Measurements from ENCODE around the gene TRIAP1.
"Not testable (repeated sequence)": the region's sequence is repeated elsewhere in the genome, so short reads cannot be mapped to it uniquely, and the experiment has no call there.

TRIAP1 gene

GRCh38 chr12:120445911-120446843 is at the start of gene TRIAP1, which contains the start of gene GATC:
Gene TRIAP1 (minus strand): TSS chr12:120446384. CDS start chr12:120446372, 12 bp downstream.
Gene GATC (plus strand): TSS chr12:120446444. CDS start chr12:120446481, 37 bp downstream.
- peak; percentile 76 for DNase-seq

- no peak for DNase-seq
Observed at GRCh38 chr12:120495186-120495730, 49.1 kb upstream of the TRIAP1 start.

- no peak for DNase-seq
Observed at GRCh38 chr12:120490833-120491512, 44.8 kb upstream of the TRIAP1 start.

GRCh38 chr12:120490325-120490724 is 44.1 kb upstream of the TRIAP1 start:
- no peak for DNase-seq

DNA sequence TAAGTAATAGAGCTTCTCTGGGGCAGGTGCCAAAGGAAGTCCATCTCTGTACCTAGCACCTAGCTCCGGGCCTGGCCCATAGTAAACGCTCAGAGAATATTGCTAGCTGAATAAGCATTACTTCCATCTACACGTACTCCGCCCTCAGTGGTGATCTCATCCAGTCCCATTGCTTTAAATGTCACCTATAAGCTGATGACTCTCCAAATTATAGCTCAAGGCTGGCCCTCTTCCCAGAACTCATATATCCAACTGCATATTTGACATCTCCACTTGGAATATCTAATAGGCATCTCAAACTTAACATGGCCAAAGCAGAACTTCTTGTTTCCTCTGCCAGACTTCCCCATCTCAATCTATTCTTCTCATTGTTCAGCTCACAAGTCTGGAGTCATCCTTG is 42.8 kb upstream of the TRIAP1 start:
- peak; percentile 53 for DNase-seq

- DNase-seq: no peak
Observed at GRCh38 chr12:120488057-120488640, 42.0 kb upstream of the TRIAP1 start.

DNA sequence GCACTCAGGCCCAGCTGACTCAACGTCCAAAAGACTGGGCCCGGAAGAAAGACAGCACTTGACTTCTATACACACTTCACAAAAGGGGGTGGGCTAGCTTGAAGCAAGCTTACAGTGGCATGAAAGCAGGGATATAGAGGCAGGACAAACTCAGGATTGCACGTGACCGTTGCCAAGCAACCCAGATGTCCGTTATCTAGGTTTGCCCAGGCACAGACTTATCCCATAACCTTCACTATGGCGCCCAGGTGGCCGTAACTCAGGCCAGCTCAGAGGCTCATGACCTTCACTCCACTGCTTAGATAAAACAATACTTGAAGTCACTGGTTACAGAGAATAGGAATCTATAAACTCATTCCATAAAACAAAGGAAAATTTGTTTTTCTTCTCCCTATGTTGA is 41.4 kb upstream of the TRIAP1 start:
- not testable (repeated sequence) for DNase-seq

DNA sequence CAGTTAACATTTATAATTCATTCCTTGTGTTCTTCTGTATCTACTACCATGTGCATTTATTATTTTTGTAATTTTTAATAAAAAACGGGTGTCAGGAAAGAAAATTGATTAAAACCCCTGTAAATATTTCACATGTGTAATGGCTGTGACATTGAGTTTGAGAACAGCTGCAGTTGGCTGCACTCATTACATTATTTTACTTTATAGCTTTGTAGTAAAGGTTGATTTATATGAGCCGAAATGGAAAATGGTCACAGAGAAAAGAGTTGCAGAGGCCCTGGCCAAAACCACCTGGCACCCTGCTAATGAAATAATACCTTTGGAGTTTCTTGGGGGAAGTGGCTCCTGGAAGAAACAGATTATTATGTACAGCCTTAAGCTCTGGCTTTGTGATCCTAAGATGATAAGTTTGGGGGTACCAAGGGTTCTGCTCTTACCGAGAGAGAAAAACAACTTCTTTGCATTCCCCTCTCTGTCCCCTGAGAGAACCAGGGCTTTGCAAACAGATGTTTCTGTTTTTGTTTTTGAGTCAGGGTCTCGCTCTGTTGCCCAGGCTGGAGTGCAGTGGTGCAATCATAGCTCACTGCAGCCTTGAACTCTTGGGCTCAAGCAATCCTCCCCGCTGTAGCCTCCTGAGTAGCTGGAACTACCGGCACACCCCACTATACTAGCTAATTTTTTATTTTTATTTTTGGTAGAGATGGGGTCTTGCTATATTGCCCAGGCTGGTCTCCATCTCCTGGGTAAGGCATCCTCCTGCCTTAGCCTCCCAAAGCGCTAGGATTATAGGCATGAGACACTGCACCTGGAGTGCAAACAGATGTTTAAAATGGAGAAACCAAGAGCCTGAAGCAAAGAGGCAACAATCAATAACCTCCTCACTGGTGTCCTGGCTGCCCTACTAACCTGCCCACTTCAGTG is 40.0 kb upstream of the TRIAP1 start:
- DNase-seq: no peak

DNA sequence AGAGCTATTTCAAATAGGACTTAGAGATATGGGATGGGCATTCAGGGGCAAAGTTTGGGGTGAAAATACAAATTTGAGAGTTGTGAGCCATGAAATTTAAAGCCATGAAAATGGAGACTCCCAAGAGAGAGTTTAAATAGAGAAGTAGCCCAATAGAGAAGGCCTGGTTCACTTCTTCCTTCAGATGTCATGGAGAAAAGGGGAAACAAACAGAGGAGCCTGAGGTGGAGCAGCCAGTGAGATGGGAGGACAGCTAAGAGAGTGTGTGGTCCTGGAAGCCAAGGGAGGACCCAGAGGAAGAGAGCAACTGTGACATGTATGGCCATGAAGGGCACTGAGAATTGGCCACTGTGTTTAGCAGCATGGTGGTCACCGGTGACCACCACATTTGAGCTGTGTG is 37.4 kb upstream of the TRIAP1 start:
- no peak for DNase-seq

GRCh38 chr12:120481022-120481767 is 35.0 kb upstream of the TRIAP1 start:
- no peak for DNase-seq

DNA sequence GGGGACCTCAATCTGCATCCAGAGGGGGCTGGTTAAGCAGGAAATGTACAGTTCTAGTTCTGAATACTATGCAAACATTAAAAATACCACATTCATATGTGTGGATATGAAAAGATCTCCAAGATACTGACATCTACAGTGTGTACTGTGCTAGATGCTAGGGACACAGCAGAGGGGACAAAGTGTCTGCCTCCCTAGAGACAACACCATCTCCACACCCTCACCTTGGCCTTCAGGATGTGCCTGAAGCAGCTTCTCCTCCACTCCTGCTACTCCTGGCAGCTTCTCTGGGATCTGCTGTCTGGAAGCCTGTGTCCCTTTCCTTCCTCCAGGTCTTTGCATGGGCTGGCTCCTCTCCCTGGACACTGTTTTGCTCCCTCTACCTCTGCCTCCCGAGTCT is 34.0 kb upstream of the TRIAP1 start:
- no peak for DNase-seq

DNA sequence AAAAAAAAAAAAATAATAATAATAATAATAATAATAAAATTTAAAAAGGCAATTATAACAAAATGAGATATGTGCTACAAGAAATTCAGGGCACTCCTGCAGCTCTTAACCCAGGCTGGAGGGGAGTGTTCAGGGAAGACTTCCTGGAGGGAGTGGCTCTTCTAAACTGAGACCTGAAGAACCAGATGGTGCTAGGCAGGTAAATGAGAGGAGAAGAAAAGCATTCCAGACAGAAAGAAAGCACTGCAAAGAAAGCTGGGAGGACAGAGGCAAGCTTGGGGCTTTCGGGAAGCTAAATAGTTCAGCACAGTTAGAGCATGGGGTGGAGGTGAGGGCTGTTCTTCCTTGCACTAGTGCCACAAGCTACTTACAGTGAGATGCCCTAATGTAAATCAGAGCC is 33.3 kb upstream of the TRIAP1 start:
- DNase-seq: no peak

- no peak for DNase-seq
Observed at GRCh38 chr12:120475643-120476042, 29.5 kb upstream of the TRIAP1 start.

GRCh38 chr12:120474616-120474960 is 28.4 kb upstream of the TRIAP1 start:
- peak; percentile 77 for DNase-seq

- no peak for DNase-seq
Observed at GRCh38 chr12:120473807-120474615, 27.8 kb upstream of the TRIAP1 start.

GRCh38 chr12:120472521-120472920 is 26.3 kb upstream of the TRIAP1 start:
- DNase-seq: no peak

GRCh38 chr12:120470150-120470784 is 24.1 kb upstream of the TRIAP1 start:
- peak; percentile 29 for DNase-seq

GRCh38 chr12:120469450-120470149 is 23.4 kb upstream of the TRIAP1 start, which contains the start of gene SRSF9:
Gene SRSF9 (minus strand): TSS chr12:120469748. CDS start chr12:120469609, 139 bp downstream.
- peak; percentile 97 for DNase-seq

DNA sequence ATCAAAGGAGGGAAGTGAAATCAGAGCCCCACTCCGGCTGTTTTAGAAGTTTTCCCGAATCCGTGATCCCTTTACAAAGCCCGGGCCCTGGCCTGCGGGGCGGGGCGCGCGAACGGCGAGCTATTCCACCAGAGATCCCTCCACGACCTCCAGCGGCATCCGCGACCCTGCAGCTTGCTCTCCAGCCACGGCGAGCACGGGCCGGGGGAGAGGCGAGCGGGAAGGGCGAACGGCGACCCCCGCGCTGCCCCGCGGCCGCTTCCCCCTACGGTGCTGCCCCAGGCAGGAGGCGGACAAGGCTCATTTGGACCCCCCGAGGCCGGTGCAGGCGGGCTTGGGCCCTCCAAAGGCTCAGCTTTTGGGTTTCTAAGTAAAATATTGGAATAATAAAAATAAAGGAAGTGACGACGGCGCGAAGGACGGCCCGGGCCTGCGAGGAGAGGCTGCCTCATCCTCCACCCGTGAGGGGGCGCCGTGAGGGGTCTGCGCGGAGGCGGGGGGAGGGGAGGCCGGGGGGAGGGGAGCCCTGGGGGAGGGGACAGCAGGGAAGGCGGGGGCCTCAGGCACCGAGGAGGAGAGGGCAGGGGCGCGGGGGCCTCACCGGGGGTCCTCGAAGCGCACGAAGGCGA is 22.8 kb upstream of the TRIAP1 start:
- no peak for DNase-seq

Data from fibroblast of skin of right quadriceps (primary cell).